Thyroid gland (tissue), 4 donors: ENCODE data around the gene CASP10.

Experiments
- POLR2A ChIP-seq, 2 donors: fragments of 450-650 bp; IDR thresholded peaks; one replicate each; pipeline ENCODE4 v1.6.1; 2017; ENCODE audit warnings: antibody characterized with exemption in 2 of 2, mild to moderate bottlenecking in 2 of 2, moderate library complexity in 1 of 2
- TF ChIP-seq, protein P1 (sequence below), 6 experiments: fragments of 200-600 bp in 3 of 6; fragments of 450-650 bp in 3 of 6; sonication (generic) in 3 of 6; IDR thresholded peaks; one replicate each; pipeline ENCODE4 v1.5.1; 2016 to 2019; ENCODE audit warnings: antibody characterized with exemption in 6 of 6, mild to moderate bottlenecking in 2 of 6, inconsistent platforms in 1 of 6, moderate library complexity in 1 of 6

GRCh38 chr2:201203916-201204654 lies 21.1 kb downstream of the CASP10 start:
- TF ChIP-seq, protein P1, sequence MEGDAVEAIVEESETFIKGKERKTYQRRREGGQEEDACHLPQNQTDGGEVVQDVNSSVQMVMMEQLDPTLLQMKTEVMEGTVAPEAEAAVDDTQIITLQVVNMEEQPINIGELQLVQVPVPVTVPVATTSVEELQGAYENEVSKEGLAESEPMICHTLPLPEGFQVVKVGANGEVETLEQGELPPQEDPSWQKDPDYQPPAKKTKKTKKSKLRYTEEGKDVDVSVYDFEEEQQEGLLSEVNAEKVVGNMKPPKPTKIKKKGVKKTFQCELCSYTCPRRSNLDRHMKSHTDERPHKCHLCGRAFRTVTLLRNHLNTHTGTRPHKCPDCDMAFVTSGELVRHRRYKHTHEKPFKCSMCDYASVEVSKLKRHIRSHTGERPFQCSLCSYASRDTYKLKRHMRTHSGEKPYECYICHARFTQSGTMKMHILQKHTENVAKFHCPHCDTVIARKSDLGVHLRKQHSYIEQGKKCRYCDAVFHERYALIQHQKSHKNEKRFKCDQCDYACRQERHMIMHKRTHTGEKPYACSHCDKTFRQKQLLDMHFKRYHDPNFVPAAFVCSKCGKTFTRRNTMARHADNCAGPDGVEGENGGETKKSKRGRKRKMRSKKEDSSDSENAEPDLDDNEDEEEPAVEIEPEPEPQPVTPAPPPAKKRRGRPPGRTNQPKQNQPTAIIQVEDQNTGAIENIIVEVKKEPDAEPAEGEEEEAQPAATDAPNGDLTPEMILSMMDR (IDR thresholded peaks at IDR 0.05), result no peak
- no peak for TF ChIP-seq POLR2A (IDR thresholded peaks at IDR 0.05)
